HG03045 (cell line): Measurements from ENCODE around the gene PCNX1.
A peak's percentile ranks its signal among the peaks of the same experiment; 100 is the strongest.

Experiments used
- ATAC-seq: cut with Tn5 transposase; IDR thresholded peaks from one replicate; pipeline ENCODE4 v1.9.1; 2021; ENCODE audit warnings: mild to moderate bottlenecking, moderate library complexity; ENCODE audit not compliant: unreplicated experiment

Gene PCNX1

DNA sequence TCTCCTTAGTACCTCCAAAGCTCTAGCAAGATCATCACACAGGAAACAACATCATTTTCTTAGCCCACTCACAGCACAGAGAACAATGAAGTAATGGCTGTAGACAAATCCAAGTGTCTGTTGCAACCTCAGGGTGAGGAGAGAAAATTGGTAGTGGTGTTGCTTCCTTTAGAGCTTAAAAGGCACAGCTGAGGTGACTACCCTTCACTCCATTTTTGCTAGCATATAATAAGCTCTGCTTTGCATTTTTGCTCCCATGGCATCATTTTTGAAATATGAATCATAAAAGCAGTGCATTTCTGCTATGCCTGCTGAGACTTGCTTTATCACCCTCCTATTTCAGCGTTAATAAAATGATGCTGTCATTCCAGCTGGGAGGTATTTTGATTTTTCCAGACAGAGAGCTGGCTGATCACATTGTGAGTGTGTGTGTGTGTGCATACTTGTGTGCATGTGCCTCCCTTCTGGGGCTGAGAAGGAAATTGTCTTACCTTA lies 18.5 kb upstream of the PCNX1 start:
- ATAC-seq, result no peak

DNA sequence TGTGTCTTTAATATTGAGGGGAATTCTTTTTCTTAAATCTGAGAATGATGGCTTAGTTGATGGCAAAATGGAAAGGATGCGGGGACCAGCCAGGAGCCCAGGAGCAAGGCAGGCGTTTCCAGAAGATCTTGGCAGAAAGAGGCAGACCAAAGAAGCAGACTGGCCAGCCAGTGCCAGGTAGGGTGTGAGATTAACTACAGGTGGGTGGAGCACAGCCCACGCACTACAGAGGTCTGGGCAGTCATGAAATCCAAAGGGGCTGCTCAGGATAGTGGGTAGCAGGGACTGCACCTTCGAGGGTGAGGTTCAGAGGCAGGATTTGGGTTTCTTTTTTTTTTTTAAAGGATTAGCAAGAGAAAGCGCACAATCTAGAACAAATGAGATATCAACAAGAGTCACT lies 17.7 kb upstream of the PCNX1 start:
- ATAC-seq, result no peak

DNA sequence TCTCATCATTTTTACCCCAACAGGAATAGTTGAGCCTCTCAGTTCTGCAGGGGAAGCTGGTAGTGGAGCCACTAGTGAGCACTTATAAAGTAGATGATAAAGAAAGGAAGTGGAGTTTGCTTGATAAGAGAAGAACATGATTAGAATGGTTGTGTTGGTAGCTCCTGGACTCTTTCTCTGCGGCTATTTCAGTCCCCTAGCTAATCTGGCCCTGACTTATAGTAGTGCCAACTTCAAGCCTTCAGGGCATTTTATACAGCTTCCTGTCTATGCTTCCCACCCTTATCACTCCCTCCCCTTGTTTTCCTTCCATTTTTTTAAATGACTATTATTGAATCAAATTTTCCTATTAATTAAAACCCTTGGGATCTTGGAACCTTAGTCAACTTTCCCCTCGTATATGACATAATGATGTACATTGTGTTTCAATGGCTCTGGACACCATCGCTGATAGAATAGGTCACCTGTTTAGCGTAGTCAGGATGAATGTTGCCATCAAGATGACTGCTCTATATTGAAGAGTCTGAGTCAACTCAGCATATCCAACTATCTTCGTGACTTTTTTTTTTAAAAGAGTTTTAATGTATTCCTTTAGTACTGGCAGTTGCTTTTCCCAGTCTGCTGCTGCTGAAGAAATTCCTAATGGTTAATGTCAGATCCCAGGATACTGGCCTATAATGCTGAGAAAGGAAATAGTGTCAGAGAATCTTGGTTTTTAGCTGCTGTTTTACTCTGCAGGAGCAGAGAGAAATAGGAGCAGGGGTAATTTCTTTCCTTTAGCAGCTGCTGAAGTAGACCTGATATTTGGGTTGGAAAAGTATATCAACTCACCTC lies 16.2 kb upstream of the PCNX1 start:
- no peak for ATAC-seq

DNA sequence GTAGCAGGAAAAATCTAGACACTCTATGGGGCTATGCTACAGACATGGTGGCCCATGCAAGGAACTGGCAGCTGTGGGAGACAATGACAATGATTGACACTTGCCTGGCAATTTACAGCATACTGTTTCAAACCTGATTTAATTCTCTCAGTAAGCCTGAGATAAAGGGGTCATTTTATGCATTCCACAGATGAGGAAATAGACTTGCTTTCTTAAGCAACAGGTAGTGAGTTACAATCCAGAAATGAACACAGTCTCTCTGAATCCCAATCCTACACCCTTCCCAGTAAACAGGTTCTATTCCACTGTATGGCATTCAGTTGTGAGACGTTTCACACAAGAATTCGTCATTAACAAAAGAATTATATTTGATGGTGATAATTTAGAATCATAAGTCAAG lies 15.5 kb upstream of the PCNX1 start:
- ATAC-seq, result no peak

- no peak for ATAC-seq
Measured at GRCh38 chr14:70893062-70893845, 14.0 kb upstream of the PCNX1 start.

GRCh38 chr14:70893858-70894291 lies 13.4 kb upstream of the PCNX1 start:
- no peak for ATAC-seq

DNA sequence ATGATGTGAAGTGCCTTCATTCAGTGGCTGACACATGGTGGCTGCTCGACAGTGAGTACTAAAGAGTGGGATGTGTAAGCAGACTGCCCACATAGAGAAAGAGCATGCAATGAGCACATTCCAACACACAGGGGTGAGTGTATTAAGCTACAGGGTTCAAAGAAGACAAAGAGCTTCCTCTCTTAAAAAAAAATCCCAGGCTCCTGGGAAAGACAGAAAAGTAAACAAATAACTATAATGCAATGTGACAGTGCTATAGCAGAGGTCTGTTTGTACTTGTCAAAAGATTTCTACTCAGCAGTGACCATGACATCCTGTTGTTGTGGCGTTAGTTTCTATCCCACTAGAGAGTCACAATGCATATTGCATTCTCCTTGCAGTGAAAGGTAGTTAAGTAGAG lies 12.4 kb upstream of the PCNX1 start:
- no peak for ATAC-seq

GRCh38 chr14:70896317-70896716 lies 10.9 kb upstream of the PCNX1 start:
- no peak for ATAC-seq

GRCh38 chr14:70896981-70897380 lies 10.3 kb upstream of the PCNX1 start:
- no peak for ATAC-seq

- no peak for ATAC-seq
Measured at GRCh38 chr14:70897464-70897863, 9.8 kb upstream of the PCNX1 start.

DNA sequence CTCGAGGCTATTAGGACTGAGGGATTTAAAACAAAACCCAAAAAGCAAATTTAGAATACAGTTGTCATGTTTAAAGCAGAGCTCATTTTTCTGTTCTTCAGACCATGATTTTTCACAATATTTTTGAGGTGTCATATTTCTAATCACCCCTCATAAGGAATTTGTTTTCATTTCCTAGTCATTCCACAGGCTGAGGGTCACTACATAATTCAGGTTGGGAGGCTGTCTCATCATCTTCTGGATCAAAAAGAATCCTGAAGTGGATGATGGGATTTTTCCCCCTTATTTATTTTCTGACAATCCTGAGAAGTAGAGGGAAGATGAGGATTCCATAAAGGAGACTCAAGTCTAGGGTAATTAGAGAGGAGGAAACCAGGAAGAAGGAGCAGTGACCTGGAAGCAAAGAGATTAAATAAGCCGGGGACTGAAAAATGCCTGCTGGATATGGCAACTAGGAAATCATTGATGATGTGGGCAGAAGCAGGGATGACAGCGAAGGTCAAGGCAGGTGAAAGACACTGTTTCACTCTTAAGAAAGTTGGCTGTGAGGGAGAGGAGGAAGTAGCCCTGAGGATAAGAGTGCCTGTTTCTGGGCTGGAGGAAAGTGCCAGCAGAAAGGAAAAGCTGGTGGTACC lies 9.0 kb upstream of the PCNX1 start:
- no peak for ATAC-seq

DNA sequence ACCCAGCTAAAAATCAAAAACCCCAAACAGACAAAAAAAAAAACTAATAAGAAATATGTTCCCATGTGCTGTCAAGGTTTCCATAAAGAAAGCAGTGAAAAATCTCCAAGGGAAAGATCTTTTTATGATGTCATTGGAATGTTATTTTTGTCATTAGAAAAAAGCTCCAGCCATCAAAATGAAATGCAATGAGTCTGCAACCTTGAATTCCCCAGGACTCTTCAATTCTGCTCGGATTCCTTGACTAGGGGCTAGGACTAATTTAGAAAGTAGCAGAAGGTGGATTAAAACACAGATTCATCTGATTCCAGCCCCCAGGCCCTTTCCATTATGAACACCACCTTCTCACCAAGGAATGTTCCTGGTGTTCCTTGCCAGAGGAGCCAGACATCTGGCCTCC lies 6.0 kb upstream of the PCNX1 start:
- no peak for ATAC-seq

- no peak for ATAC-seq
Measured at GRCh38 chr14:70902184-70902583, 5.1 kb upstream of the PCNX1 start.

- ATAC-seq, result no peak
Measured at GRCh38 chr14:70904373-70904772, 2.9 kb upstream of the PCNX1 start.

DNA sequence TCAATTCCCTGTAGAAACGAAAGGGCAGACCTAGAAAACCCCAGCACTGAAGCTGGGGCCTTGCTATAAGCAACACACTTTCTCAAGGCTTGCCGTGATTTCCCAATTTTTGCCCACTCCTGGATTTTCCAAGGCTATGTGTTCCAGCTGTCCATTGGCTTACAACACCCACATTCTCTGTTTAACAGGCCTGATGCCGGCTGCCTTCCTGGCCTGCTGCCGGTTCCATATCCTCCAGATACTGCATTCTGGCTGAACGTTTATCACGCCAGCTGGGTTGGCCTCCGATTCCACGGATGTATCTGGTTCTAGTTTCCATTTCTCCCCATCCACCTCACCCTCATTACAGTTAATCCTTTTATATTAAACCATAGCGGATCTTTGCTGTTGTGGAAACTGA lies 2.0 kb upstream of the PCNX1 start:
- ATAC-seq, result no peak

GRCh38 chr14:70906793-70907175 lies 475 bp upstream of the PCNX1 start:
- no peak for ATAC-seq

GRCh38 chr14:70907996-70908934 lies 1.0 kb downstream of the PCNX1 start:
- peak; percentile 34 for ATAC-seq

DNA sequence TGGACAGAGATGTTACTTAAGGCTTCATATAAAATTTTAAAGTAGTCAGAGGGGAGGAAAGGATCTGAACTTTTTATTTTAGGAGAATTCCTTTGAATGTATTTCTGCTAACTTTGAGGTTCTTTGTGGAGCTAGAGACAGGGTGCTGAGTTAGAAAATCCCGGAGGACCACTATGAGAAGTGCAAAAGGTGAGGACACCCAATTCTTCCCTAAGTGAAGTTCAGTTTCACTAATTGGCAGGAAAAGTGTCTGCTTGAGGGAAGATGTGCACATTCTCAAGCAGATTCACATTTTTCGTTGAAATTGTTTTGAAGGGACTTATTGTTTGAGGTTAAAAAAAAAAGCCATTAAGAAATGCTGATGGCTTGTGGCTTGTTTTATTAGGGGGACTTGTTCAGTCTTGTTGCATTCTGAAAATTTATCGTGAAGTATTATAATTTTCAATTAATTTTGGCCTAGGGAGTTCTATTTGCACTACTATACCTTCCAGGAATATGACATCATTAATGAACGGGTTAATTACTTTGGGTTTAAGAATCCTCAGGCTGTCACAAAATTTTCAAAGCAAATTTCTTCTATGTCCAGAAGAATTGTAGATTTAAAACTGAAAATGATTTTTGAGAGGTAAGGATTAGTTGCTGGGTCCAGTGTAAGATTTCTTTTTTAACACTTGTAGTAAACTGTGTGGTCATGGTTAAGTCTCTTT lies 1.8 kb downstream of the PCNX1 start:
- no peak for ATAC-seq

DNA sequence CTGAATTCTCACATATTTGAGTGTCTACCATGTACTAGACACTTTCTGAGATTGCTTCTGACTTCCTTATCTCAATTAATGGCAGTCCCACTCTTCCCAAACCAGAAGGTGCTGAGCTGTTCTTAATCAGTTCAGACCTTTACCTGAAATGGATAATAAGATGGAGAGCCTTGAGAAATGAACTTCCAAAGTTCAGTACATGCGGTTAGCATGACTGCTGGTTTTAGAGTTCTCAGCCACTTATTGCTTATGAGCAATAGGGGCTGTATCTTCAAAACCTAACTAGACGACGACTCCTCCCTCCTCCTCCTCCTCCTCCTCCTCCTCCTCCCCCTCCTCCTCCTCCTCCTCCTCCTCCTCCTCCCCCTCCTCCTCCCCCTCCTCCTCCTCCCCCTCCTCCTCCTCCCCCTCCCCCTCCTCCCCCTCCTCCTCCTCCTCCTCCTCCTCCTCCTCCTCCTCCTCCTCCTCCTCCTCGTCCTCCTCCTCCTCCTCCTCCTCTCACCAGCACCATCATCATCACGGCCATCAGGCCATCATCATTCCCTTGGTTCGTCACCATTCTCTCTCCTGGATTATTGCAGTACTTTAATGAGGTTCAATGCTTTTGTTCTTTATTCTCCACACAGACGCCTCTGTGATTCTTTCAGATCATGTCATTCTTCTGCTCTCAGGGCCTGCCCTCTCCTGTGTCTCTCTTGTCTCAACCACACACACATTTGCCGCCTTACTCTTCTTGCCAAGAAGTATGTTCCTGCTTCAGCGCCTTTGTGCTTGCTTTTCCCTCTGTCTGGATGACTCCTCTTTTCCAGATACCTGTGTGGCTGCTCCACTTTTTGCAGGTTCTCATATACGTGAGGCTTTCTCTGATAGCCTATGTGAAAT lies 2.7 kb downstream of the PCNX1 start:
- ATAC-seq, result no peak
